Measurements from ENCODE around the gene BRD9. TPM values are rescaled to one million over a fixed set of nuclear protein-coding genes. Genes with fewer than 3 reads are reported as not detected.

The BRD9 gene
- total RNA-seq, 2 donors from 2014 or later = 65.2 to 72.5 TPM

GRCh38 chr5:867300-867870, 25.2 kb downstream of the BRD9 start:
- Mint-ChIP-seq H3K4me1 (no peaks in the 10 kb centered on the region), H3K36me3 (ENCODE audit: low read depth) (peaks cover 90% of the 10 kb centered on the region), H3K27ac (no peak overlapping the region), H3K9me3 (no peaks in the 10 kb centered on the region), H3K27me3 (no peaks in the 10 kb centered on the region), H3K4me3 (no peak overlapping the region)
- ATAC-seq (replicated peaks) = no peak

GRCh38 chr5:865771-866170, 26.8 kb downstream of the BRD9 start:
- Mint-ChIP-seq H3K36me3 (ENCODE audit: low read depth) (peaks cover 74% of the 10 kb centered on the region), H3K9me3 (no peaks in the 10 kb centered on the region), H3K27me3 (no peaks in the 10 kb centered on the region), H3K4me1 (no peaks in the 10 kb centered on the region), H3K27ac (no peak overlapping the region), H3K4me3 (no peak overlapping the region)
- no peak for ATAC-seq (replicated peaks)

DNA sequence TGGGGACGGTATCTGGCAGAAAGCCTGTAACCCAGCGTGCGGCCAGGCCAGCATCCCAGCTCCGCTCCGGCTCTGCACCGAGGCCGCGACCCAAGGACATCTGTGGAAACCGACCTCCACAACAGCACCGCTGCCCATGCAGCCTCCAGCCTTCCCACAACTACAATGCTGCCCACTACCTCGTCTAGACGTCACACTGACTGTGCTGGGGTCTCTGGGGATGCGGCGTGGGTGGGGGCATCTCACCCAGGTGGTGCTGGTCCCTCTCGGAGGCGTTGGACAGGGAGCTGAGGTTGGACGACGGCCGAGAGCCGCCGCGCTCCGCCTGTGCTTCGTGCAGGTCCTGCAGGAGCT, 27.5 kb downstream of the BRD9 start:
- Mint-ChIP-seq H3K9me3 (no peaks in the 10 kb centered on the region), H3K27me3 (no peaks in the 10 kb centered on the region), H3K27ac (no peak overlapping the region), H3K4me1 (no peaks in the 10 kb centered on the region), H3K36me3 (ENCODE audit: low read depth) (peaks cover 68% of the 10 kb centered on the region), H3K4me3 (no peak overlapping the region)
- ATAC-seq (replicated peaks) = no peak

DNA sequence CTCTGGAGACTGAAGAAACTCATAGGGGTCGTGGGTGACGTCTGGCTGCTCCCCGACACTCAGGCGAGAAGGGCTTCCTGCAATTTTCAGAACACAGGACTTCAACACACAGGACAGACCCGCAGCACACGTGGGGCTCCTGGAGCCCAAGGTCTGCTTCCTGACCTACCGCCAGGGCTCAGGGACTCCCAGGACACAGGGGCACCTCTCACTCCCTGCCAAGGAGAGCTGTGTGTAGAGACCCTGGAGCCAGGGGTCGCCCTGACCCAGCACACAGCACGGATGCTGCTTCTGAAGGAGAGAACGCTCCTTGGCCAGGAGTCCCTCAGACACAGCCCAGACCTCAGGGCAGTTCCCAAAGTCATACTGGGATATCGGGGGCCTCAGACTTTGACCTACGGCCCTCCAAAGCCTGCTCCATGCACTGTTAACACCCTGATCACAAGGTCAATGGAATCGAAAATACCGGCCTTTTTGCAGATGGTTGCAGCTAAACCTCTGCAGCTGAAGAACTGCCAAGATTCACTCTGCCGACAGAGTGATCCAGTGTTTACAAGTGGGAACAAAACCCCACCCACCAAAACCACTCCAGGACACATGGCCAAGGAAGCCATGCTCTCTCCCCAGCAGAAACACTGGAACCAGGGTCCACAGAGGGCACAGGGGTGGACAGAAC, 28.0 kb downstream of the BRD9 start:
- H3K4me3 Mint-ChIP-seq = no peak overlapping the region
- H3K36me3 Mint-ChIP-seq (ENCODE audit: low read depth) = peaks cover 63% of the 10 kb centered on the region
- H3K4me1 Mint-ChIP-seq = no peaks in the 10 kb centered on the region
- H3K27ac Mint-ChIP-seq = no peak overlapping the region
- no peak for ATAC-seq (replicated peaks)
- H3K9me3 Mint-ChIP-seq = no peaks in the 10 kb centered on the region
- H3K27me3 Mint-ChIP-seq = no peaks in the 10 kb centered on the region

DNA sequence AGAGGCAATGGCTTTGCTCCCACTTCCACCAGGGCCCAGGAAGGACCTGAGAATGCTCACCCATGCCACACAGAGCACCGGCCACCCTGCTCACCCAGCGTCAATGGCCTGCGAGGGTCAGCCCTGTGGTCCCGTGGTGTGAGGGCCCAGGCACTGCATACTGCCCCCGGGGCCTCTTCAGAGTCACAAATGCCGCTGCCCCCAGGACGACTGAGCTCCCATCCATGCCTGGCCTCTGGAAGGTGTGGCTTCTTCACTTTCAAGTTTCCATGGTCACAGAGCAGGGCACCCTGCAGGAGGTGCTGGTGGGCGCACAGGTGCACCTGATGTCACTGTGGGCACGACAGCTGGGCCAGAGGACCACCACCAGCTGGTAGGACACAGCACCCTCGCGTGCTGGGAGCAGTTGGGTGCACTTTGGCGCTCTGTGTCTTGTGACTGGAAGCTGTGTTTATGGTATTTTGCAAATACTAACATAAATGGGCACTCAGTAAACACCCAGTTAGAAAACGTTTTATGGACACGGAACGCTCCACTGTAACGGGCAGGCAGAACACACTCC, 29.3 kb downstream of the BRD9 start:
- peaks cover 49% of the 10 kb centered on the region for H3K36me3 Mint-ChIP-seq (ENCODE audit: low read depth)
- H3K4me3 Mint-ChIP-seq = no peak overlapping the region
- no peak overlapping the region for H3K27ac Mint-ChIP-seq
- H3K27me3 Mint-ChIP-seq = no peaks in the 10 kb centered on the region
- no peaks in the 10 kb centered on the region for H3K9me3 Mint-ChIP-seq
- no peak for ATAC-seq (replicated peaks)
- no peaks in the 10 kb centered on the region for H3K4me1 Mint-ChIP-seq

DNA sequence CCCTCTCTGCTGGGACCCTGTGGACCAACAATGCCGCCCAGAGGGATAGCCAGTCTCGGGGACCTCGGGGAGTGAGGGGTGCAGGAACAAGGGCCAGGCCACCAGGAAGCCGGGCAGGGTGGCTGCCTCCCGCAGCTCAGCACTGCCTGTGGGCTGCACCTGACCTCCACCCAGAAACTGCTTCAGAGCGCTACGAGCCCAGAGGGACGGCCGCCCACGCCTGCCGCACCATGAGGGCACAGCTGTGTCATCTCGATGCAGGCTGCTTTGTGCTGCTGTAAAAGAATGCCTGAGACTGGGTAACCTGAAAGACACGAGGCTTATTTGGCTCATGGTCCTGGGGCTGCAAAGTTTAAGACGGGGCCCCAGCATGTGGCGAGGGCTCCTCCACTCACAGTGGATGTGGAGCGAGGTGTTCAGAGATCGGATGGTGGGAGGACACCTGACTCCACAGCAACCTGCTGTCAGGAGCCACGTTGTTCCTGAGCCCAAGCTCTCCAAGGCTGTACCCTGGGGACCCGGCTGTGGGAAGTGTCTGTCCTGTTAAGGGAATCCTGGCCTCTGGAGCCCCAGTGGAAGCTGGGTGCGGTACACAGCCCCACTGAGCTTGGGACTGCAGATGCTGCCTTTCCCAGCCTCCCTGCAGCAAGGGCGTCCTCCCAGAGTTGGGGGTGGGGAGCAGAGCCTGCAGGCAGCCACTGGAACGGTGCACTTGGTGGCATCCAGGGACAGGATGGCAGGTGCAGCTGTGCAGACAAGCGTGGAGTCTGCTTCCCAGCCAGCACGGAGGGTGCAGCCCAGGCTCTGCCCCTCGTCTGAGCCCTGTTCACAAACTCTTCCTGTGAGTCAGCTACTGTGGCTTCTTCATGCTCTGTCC, 30.0 kb downstream of the BRD9 start:
- Mint-ChIP-seq H3K36me3 (ENCODE audit: low read depth) (peaks cover 42% of the 10 kb centered on the region), H3K27me3 (no peaks in the 10 kb centered on the region), H3K27ac (no peak overlapping the region), H3K4me3 (no peak overlapping the region), H3K4me1 (no peaks in the 10 kb centered on the region), H3K9me3 (no peaks in the 10 kb centered on the region)
- no peak for ATAC-seq (replicated peaks)

GRCh38 chr5:861442-862366, 30.9 kb downstream of the BRD9 start:
- H3K27ac Mint-ChIP-seq = no peak overlapping the region
- H3K4me1 Mint-ChIP-seq = no peaks in the 10 kb centered on the region
- no peak for ATAC-seq (replicated peaks)
- no peaks in the 10 kb centered on the region for H3K27me3 Mint-ChIP-seq
- H3K9me3 Mint-ChIP-seq = no peaks in the 10 kb centered on the region
- H3K4me3 Mint-ChIP-seq = no peak overlapping the region
- peaks cover 33% of the 10 kb centered on the region for H3K36me3 Mint-ChIP-seq (ENCODE audit: low read depth)

- H3K27me3 Mint-ChIP-seq = no peaks in the 10 kb centered on the region
- H3K27ac Mint-ChIP-seq = no peak overlapping the region
- H3K4me1 Mint-ChIP-seq = no peaks in the 10 kb centered on the region
- H3K4me3 Mint-ChIP-seq = no peak overlapping the region
- no peaks in the 10 kb centered on the region for H3K9me3 Mint-ChIP-seq
- peaks cover 24% of the 10 kb centered on the region for H3K36me3 Mint-ChIP-seq (ENCODE audit: low read depth)
- no peak for ATAC-seq (replicated peaks)
These were observed 32.0 kb downstream of the BRD9 start for GRCh38 chr5:860506-861150.

DNA sequence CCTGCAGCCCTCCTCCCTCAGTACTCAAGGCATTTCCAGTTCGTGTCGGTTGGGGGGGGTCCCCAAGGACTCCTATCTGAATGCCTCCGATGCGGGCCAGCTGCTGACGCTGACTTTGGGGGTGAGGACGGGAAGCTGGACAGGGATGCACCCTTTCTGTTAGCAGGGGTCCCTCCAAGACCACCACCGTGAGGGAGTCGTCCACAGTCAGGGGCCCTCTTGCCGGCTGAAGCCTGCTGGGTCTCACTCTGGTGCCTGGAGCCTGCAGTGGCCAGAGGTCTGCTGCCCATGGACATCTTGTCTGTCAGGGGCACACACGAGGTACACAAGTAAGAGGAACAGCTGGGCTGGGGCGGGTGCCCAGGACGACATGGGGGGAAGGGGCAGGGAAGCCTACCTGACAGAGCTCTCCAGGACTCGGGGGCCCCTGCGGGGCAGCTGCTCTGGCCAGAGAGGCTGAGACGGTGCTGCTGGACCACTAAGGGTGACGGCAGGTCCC, 32.8 kb downstream of the BRD9 start:
- no peak for ATAC-seq (replicated peaks)
- no peaks in the 10 kb centered on the region for H3K9me3 Mint-ChIP-seq
- no peaks in the 10 kb centered on the region for H3K27me3 Mint-ChIP-seq
- H3K36me3 Mint-ChIP-seq (ENCODE audit: low read depth) = peaks cover 17% of the 10 kb centered on the region
- no peak overlapping the region for H3K4me3 Mint-ChIP-seq
- no peak overlapping the region for H3K27ac Mint-ChIP-seq
- H3K4me1 Mint-ChIP-seq = no peaks in the 10 kb centered on the region

GRCh38 chr5:859391-859790, 33.2 kb downstream of the BRD9 start:
- H3K4me3 Mint-ChIP-seq = no peak overlapping the region

GRCh38 chr5:858726-859125, 33.9 kb downstream of the BRD9 start:
- no peak overlapping the region for H3K4me3 Mint-ChIP-seq
- H3K4me1 Mint-ChIP-seq = no peaks in the 10 kb centered on the region
- no peak overlapping the region for H3K27ac Mint-ChIP-seq
- ATAC-seq (replicated peaks) = no peak
- no peaks in the 10 kb centered on the region for H3K9me3 Mint-ChIP-seq
- H3K36me3 Mint-ChIP-seq (ENCODE audit: low read depth) = peaks cover 5% of the 10 kb centered on the region
- H3K27me3 Mint-ChIP-seq = no peaks in the 10 kb centered on the region

More at GRCh38 chr5:859391-859790, 33.2 kb downstream of the BRD9 start:
- H3K27ac Mint-ChIP-seq = no peak overlapping the region
- no peaks in the 10 kb centered on the region for H3K4me1 Mint-ChIP-seq
- ATAC-seq (replicated peaks) = no peak
- H3K36me3 Mint-ChIP-seq (ENCODE audit: low read depth) = peaks cover 12% of the 10 kb centered on the region
- H3K27me3 Mint-ChIP-seq = no peaks in the 10 kb centered on the region
- no peaks in the 10 kb centered on the region for H3K9me3 Mint-ChIP-seq

DNA sequence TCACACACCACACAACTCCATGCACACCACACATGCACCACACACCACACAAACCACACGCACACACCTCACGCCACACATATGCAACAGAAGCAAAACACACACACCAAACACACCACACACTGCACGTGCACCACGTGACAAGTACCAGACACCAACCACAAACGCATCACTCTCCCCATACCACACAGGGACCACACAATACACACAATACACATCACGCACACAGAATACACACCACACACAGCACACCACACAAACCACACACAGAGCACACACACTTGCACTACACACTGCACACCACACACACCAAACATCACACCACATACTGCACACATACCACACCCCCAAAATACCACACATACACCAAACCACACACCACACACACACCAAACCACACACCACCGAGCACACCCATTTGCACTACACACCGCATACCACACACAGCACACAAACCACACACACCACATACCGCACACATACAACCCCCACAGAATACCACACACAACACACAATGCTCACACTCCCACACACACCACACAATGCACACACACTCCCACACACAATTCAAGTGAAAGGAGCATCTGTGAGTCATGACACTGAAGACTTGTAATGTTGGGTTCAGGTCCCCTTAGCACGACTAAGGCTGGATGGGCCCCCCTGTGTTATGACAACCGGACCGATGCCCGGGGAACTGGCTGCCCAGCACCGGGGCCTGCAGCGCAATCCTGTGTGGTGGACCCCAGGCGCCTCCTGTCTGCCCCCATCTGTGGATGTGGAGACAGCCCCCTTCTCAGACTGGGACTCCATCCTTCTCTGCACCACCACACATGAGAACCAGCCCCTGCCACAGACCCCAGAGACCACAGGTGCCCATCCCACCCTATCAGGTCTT, 35.8 kb downstream of the BRD9 start:
- peaks cover 6% of the 10 kb centered on the region for H3K27me3 Mint-ChIP-seq
- H3K4me3 Mint-ChIP-seq = no peak overlapping the region
- H3K4me1 Mint-ChIP-seq = no peaks in the 10 kb centered on the region
- ATAC-seq (replicated peaks) = peak; percentile 31
- no peaks in the 10 kb centered on the region for H3K36me3 Mint-ChIP-seq (ENCODE audit: low read depth)
- H3K9me3 Mint-ChIP-seq = no peaks in the 10 kb centered on the region
- H3K27ac Mint-ChIP-seq = no peak overlapping the region

All from activated T-helper 17 cell treated with anti-CD3 and anti-CD28 coated beads, Interleukin-2, amount 50 U/mL, for 72 hours (primary cell).